ENCODE data around the gene PPP1R14C. TPM values are rescaled to one million over a fixed set of nuclear protein-coding genes. Genes with fewer than 3 reads are reported as not detected.

Gene PPP1R14C
- total RNA-seq, 4 donors from 2014 or later, result 0.34 TPM; not detected in 3

DNA sequence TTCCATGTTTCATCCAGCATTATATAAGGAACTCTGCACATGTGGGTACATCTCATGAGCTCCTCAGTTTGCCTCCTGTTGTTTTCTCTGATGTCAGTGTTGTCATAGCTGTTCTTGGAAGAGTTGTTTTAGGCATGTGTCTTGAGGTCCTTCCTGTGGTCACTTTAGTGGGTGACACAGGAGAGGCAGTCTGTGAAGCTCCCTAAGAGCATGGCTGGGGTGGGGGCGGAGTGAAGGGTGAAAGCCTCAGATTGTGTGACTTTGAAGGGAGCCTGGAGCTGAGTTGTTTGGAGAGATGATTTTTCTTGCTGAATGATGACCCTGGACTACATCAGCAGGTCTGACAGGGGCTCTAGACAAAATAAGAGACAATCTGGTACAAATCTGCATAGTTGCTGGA is 37.7 kb downstream of the PPP1R14C start:
- TF ChIP-seq, protein P1, sequence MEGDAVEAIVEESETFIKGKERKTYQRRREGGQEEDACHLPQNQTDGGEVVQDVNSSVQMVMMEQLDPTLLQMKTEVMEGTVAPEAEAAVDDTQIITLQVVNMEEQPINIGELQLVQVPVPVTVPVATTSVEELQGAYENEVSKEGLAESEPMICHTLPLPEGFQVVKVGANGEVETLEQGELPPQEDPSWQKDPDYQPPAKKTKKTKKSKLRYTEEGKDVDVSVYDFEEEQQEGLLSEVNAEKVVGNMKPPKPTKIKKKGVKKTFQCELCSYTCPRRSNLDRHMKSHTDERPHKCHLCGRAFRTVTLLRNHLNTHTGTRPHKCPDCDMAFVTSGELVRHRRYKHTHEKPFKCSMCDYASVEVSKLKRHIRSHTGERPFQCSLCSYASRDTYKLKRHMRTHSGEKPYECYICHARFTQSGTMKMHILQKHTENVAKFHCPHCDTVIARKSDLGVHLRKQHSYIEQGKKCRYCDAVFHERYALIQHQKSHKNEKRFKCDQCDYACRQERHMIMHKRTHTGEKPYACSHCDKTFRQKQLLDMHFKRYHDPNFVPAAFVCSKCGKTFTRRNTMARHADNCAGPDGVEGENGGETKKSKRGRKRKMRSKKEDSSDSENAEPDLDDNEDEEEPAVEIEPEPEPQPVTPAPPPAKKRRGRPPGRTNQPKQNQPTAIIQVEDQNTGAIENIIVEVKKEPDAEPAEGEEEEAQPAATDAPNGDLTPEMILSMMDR (IDR thresholded peaks at IDR 0.05; ENCODE audit: low read depth), result no peak

DNA sequence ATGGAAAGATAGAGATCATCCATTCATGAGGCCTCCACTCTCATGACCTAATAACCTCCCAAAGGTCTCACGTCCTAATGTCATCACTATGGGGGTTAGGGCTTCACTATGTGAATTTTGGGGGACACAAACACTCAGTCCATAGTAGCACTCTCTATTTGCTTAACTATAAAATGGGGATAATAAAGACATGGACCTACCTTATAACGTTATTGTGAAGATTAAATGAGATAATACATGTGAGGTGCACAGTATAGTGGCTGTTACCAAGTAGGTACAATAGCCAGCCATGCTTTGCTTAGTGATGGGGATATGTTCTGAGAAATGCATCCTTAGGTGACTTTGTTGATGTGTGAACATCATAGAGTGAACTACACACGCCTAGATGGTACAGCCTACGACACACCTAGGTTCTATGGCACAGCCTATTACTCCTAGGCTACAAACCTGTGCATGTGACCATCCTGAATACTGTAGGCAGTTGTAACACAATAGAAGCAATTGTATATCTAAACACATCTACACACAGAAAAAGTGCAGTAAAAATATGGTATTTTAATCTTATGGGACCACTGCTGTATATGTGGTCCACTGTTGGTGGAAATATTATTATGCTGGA is 39.7 kb downstream of the PPP1R14C start:
- TF ChIP-seq, protein P1 (IDR thresholded peaks at IDR 0.05; ENCODE audit: low read depth), result no peak

DNA sequence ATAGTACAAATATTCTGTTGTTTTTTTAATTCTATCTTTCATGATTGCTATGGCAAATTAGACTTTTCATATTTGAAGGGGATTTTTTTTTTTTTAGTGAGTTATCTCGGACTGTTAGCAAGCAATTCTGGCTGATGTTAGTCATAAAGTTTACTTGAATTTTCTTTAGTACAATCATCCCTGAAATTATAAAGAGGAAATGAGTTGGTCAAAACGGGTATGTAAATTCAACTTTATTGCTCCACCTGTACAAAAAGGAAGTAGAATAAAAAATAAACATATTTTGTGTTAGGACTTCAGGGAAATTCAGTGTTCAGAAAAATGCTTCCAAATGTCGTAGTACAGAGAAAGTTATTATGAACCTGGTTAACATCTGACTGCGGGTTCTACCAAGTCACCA is 40.3 kb downstream of the PPP1R14C start:
- TF ChIP-seq, protein P1 (IDR thresholded peaks at IDR 0.05; ENCODE audit: low read depth), result no peak

DNA sequence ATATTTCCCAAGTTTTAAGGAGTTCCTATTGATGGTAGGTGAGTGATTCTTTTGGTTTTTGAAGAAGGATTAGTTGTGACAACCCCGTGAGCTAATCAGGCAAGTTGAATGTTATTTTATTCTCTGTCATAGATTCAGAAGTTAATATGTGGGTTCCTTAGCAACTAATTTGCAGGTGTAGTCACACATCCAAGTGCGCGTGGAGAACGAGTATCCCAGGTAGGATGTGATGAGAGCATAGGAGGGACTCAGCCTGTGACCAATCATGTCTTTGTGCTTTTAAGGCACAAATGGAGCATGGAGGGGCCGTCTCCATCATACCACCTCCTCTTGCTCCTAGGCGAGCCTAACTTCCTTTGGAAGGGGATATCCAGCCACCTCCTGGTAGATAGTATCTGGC is 41.1 kb downstream of the PPP1R14C start:
- TF ChIP-seq, protein P1 (IDR thresholded peaks at IDR 0.05; ENCODE audit: low read depth), result no peak

DNA sequence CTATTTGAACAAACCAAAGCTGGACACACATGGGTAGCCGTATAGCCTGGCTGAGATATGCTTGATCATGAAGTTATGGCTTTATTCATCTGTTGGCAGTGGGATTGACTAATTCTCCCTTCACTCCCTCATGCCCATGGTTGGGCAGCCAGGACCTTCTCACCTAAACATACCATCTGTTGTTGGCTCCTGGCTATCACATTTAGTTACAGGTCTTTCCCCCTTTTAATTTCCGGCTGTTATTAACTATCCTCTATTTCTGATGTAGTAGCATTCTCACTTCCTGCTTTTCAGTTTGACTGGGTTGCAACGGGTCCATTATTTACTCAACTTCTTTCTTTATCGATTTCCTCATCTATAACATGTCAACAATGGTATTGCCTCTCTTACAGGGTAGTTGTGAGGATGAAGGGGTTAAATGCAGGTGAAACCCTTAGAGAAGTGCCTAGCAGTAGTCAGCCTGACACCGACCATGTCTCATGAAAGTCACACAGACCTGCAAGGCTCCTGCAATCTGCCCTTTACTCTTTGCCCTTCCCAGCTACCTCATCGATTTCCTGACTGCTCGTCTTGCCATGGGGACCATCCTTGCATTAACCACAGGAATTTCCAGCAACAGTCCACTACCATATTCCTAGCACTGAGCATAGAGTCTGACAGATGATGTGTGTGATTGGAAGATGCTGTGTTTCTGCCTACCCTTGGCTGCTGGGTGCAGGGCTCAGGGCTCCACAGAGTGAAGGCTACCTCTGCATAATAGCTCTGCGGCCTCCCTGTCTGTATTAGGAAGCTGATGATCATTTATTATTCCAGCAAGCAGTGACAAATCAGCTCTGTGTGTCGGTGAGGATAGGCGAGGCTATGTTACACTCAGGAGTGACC is 42.2 kb downstream of the PPP1R14C start:
- TF ChIP-seq, protein P1 (IDR thresholded peaks at IDR 0.05; ENCODE audit: low read depth), result no peak

DNA sequence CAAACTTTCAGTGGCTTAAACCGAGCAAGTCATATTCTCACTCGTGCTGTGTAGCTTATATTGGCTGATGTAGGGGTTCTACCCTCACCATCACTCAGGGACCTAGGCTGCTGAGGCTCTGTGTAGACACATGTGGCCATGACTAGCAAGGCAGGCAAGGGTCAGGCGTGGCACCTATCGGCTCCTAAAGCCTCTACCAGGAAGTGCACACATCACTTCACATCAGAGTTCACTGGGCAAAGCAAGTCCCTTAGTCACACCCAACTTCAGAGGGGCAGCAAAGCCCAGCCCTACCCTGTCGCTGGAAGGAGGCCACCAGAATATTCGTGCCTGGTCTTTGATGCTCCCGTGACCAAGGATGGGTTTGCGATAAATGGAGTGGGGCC is 42.9 kb downstream of the PPP1R14C start:
- TF ChIP-seq, protein P1 (IDR thresholded peaks at IDR 0.05; ENCODE audit: low read depth), result no peak

DNA sequence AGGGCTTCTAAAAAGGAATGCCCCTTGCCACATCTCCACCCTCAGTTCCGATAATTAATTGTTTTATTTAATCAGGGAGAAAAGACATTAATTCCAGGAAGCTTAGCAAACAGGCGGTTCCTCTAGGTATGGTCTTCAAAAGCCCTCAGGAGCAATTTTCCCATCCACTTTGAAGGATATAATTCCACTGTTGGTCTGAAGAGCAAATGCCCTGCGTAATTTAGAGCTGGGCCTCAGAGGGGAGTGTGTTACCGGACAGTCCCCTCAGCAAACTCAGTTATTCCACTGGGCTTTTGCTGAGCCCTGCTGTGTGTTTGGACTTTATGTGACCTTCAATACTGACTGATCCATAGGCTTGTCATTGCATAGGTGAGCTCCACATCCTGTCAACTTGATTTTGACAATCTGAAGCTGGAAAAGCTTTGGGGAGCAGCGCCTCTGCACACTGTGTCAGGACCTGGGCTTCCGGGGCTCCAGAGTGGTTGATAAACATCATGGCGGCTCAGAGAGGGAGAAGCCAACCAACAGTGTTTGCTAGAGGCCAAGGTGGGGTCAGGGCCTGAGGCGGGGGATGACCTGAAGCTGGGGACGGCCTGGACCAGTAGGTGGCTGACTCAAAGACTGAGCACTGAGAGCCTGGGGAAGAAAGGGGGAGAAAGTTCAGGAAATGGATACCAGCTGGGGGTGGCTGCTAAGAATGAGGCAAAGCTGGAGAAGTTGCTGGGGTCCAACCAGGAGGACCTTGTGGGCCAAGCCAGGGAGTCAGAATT is 43.5 kb downstream of the PPP1R14C start:
- TF ChIP-seq, protein P1 (IDR thresholded peaks at IDR 0.05; ENCODE audit: low read depth), result no peak
